Endothelial cell (in vitro differentiated cells): ENCODE measurements around the gene HMCN2. TPM values are rescaled to one million over a fixed set of nuclear protein-coding genes. Genes with fewer than 3 reads are reported as not detected.

Experiments
- DNase-seq: peaks from one replicate; pipeline ENCODE4 v3.0.0; 2021; ENCODE audit warnings: low spot score
- H3K27ac Mint-ChIP-seq: one replicate; pipeline ENCODE4 v1.8.0; 2021; ENCODE audit warnings: mixed read lengths, inconsistent platforms; ENCODE audit not compliant: unreplicated experiment
- H3K27me3 Mint-ChIP-seq: one replicate; pipeline ENCODE4 v1.8.0; 2021; ENCODE audit warnings: mild to moderate bottlenecking, moderate library complexity, mixed read lengths, inconsistent platforms; ENCODE audit not compliant: unreplicated experiment
- H3K36me3 Mint-ChIP-seq: one replicate; pipeline ENCODE4 v1.8.0; 2021; ENCODE audit warnings: mild to moderate bottlenecking, low read depth, mixed read lengths, inconsistent platforms; ENCODE audit not compliant: unreplicated experiment
- H3K4me1 Mint-ChIP-seq: one replicate; pipeline ENCODE4 v1.8.0; 2021; ENCODE audit warnings: mild to moderate bottlenecking, mixed read lengths, inconsistent platforms; ENCODE audit not compliant: unreplicated experiment
- H3K4me3 Mint-ChIP-seq: one replicate; pipeline ENCODE4 v1.8.0; 2021; ENCODE audit warnings: mild to moderate bottlenecking, mixed read lengths, inconsistent platforms; ENCODE audit not compliant: unreplicated experiment
- H3K9me3 Mint-ChIP-seq: one replicate; pipeline ENCODE4 v1.8.0; 2021; ENCODE audit warnings: mixed read lengths, inconsistent platforms; ENCODE audit not compliant: unreplicated experiment
- CTCF ChIP-seq: fragments of 200-600 bp; sonication (generic); IDR thresholded peaks from one replicate; pipeline ENCODE4 v1.5.0; 2021; ENCODE audit warnings: antibody characterized with exemption; ENCODE audit not compliant: unreplicated experiment
- total RNA-seq: library from RNA; stranded (reverse); fragmentation: NEBNext Ultra II Directional; extraction: Animal tissue kit (Norgen Biotek cat#: 25700); gene quantifications from one replicate; pipeline ENCODE4 v1.2.1, GENCODE V29; 2021; ENCODE audit not compliant: unreplicated experiment

HMCN2 gene
- total RNA-seq, 1 donor from 2014 or later: 29.6 TPM

GRCh38 chr9:130289711-130290241, 24.2 kb downstream of the HMCN2 start:
- Mint-ChIP-seq H3K27ac (no peak overlapping the region), H3K4me1 (no peaks in the 10 kb centered on the region), H3K4me3 (no peak overlapping the region), H3K36me3 (peaks cover 6% of the 10 kb centered on the region), H3K27me3 (peaks cover 8% of the 10 kb centered on the region), H3K9me3 (no peaks in the 10 kb centered on the region)
- TF ChIP-seq CTCF: no peak
- no peak for DNase-seq

GRCh38 chr9:130290291-130291181, 25.0 kb downstream of the HMCN2 start:
- H3K27ac Mint-ChIP-seq: no peak overlapping the region
- no peak for DNase-seq

GRCh38 chr9:130291474-130291873, 25.9 kb downstream of the HMCN2 start:
- Mint-ChIP-seq H3K4me1 (no peaks in the 10 kb centered on the region), H3K27me3 (peaks cover 9% of the 10 kb centered on the region), H3K36me3 (peaks cover 4% of the 10 kb centered on the region), H3K27ac (no peak overlapping the region), H3K4me3 (no peak overlapping the region), H3K9me3 (no peaks in the 10 kb centered on the region)
- no peak for TF ChIP-seq CTCF
- DNase-seq: no peak

More at GRCh38 chr9:130290291-130291181, 25.0 kb downstream of the HMCN2 start:
- TF ChIP-seq CTCF: no peak
- Mint-ChIP-seq H3K4me1 (no peaks in the 10 kb centered on the region), H3K36me3 (peaks cover 4% of the 10 kb centered on the region), H3K9me3 (no peaks in the 10 kb centered on the region), H3K27me3 (peaks cover 8% of the 10 kb centered on the region), H3K4me3 (no peak overlapping the region)

- Mint-ChIP-seq H3K36me3 (peaks cover 4% of the 10 kb centered on the region), H3K27me3 (peaks cover 8% of the 10 kb centered on the region), H3K4me1 (no peaks in the 10 kb centered on the region), H3K9me3 (no peaks in the 10 kb centered on the region), H3K4me3 (no peak overlapping the region), H3K27ac (no peak overlapping the region)
- TF ChIP-seq CTCF: no peak
- no peak for DNase-seq
These were observed 26.5 kb downstream of the HMCN2 start for GRCh38 chr9:130292106-130292505.

- Mint-ChIP-seq H3K9me3 (no peaks in the 10 kb centered on the region), H3K27ac (no peak overlapping the region), H3K36me3 (peaks cover 4% of the 10 kb centered on the region), H3K4me1 (peaks cover 2% of the 10 kb centered on the region), H3K27me3 (peaks cover 6% of the 10 kb centered on the region), H3K4me3 (no peak overlapping the region)
- TF ChIP-seq CTCF: no peak
- DNase-seq: no peak
These were observed 29.1 kb downstream of the HMCN2 start for GRCh38 chr9:130294664-130295063.
